ENCODE results near the gene SLC44A5.

Gene SLC44A5

DNA sequence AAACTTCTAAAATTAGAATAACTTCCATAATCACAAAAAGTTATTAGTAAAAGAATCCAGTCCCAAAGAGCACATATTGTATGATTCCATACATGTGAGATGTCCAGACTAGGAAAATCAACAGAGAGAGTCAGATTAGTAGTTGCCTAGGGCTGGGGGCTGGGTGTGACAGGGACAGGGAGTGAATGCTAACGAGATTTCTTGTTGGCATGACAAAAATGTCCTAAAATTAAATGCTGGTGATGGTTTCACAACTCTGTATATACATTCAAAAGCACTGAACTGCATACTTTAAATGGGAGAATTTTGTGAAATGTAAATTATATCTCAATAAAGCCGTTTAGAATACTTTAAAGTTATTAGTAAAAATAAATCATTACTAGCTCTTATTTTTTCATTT is 92.2 kb downstream of the SLC44A5 start:
- TF ChIP-seq, protein P1, sequence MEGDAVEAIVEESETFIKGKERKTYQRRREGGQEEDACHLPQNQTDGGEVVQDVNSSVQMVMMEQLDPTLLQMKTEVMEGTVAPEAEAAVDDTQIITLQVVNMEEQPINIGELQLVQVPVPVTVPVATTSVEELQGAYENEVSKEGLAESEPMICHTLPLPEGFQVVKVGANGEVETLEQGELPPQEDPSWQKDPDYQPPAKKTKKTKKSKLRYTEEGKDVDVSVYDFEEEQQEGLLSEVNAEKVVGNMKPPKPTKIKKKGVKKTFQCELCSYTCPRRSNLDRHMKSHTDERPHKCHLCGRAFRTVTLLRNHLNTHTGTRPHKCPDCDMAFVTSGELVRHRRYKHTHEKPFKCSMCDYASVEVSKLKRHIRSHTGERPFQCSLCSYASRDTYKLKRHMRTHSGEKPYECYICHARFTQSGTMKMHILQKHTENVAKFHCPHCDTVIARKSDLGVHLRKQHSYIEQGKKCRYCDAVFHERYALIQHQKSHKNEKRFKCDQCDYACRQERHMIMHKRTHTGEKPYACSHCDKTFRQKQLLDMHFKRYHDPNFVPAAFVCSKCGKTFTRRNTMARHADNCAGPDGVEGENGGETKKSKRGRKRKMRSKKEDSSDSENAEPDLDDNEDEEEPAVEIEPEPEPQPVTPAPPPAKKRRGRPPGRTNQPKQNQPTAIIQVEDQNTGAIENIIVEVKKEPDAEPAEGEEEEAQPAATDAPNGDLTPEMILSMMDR (IDR thresholded peaks at IDR 0.05; ENCODE audit: low read depth, low read length) = no peak
- no peak for DNase-seq (ENCODE audit: low read depth in 2 of 2)
- H3K4me3 ChIP-seq (replicated peaks in 1 of 2; ENCODE audit: low read depth in 2 of 2, low read length in 2 of 2) = no peak overlapping the region

DNA sequence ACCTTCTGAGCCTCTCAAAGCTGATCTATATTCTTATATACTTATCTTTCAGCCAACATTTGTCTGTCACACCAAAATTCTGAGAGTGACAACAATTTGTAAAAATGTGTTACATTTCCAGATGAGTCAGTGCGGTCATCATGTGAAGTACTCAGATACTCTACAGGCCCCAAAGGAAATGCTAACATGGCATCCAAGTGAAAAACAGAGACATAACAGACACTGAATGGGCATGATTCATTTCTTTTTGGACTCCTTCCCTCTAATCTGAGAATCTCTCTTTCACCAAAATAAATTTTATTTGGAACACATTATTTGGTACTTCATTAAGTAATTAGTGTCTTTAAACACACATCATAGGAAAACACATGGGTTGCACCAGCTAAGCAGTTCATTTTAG is 96.6 kb downstream of the SLC44A5 start:
- no peak overlapping the region for H3K4me3 ChIP-seq (replicated peaks in 1 of 2; ENCODE audit: low read depth in 2 of 2, low read length in 2 of 2)
- TF ChIP-seq, protein P1 (IDR thresholded peaks at IDR 0.05; ENCODE audit: low read depth, low read length) = no peak
- DNase-seq (ENCODE audit: low read depth in 2 of 2) = peak; percentile 5 to 21

DNA sequence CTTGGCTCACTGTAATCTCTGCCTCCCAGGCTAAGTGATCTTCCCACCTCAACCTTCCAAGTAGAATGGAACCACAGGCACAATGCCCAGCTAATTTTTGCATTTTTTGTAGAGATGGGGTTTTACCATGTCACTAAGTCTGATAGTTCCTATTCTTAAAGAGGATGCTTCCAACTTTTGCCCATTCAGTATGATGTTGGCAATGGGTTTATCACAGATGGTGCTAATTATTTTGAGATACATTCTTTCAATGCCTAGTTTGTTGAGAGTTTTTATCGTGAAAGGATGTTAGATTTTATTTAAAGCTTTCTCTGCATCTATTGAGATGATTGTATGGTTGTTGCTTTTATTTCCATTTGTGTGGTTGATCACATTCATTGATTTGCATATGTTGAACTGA is 103.9 kb downstream of the SLC44A5 start:
- H3K4me3 ChIP-seq (replicated peaks in 1 of 2; ENCODE audit: low read depth in 2 of 2, low read length in 2 of 2) = no peak overlapping the region

DNA sequence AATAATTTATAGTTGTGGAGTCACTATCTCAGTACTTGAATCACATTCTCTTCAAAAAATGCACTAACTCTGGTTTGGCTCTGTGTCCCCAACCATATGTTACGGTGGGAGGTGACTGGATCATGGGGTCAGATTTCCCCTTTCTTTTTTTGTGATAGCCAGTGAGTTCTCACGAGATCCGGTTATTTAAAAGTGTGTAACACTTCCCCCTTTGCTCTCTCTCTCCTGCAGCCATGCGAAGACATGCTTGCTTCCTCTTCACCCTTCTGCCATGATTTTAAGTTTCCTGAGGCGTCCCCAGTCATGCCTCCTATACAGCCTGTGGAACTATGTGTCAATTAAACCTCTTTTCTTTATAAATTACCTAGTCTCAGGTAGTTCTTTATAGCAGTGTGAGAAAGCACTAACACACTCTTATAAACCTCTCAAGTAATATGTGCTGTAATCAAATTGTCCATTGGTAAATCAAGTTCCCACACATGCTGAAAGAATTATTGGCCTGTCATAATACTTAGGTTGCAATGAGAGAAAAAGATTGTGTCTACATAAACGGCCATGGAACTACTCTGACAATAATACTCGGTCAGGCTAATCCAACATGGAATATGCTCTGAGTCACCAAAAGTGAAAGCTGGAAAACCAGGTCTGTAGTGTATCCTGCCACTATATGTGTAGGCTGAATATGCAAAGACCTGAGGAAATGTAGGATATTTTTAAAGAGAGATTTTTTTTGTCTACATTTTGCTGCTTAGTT is 107.5 kb downstream of the SLC44A5 start:
- H3K4me3 ChIP-seq (replicated peaks in 1 of 2; ENCODE audit: low read depth in 2 of 2, low read length in 2 of 2) = no peak overlapping the region
- TF ChIP-seq, protein P1 (IDR thresholded peaks at IDR 0.05; ENCODE audit: low read depth, low read length) = no peak
- DNase-seq (ENCODE audit: low read depth in 2 of 2) = no peak

More for the DNA sequence above, 103.9 kb downstream of the SLC44A5 start:
- DNase-seq (ENCODE audit: low read depth in 2 of 2) = no peak
- TF ChIP-seq, protein P1 (IDR thresholded peaks at IDR 0.05; ENCODE audit: low read depth, low read length) = no peak

DNA sequence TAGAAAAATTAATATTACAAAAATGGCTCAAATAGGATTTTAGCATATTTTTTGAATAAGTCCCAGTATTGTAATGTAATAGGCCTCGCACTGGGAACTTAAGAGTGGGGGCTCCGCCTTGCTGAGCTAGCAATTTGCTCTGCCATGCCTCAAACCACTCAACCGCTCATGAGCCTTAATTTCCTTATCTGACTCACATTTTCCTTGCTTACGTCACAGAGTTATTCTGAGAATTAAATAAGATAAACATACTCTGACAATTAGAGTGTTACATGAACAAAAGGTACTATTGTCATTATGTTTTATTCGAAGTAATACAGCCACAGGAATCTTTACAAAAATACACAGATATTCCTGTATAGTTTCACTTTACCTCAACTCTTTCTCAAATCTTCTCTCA is 108.1 kb downstream of the SLC44A5 start:
- peak; percentile 35 to 47 for DNase-seq (ENCODE audit: low read depth in 2 of 2)
- no peak overlapping the region for H3K4me3 ChIP-seq (replicated peaks in 1 of 2; ENCODE audit: low read depth in 2 of 2, low read length in 2 of 2)
- TF ChIP-seq, protein P1 (IDR thresholded peaks at IDR 0.05; ENCODE audit: low read depth, low read length) = no peak

DNA sequence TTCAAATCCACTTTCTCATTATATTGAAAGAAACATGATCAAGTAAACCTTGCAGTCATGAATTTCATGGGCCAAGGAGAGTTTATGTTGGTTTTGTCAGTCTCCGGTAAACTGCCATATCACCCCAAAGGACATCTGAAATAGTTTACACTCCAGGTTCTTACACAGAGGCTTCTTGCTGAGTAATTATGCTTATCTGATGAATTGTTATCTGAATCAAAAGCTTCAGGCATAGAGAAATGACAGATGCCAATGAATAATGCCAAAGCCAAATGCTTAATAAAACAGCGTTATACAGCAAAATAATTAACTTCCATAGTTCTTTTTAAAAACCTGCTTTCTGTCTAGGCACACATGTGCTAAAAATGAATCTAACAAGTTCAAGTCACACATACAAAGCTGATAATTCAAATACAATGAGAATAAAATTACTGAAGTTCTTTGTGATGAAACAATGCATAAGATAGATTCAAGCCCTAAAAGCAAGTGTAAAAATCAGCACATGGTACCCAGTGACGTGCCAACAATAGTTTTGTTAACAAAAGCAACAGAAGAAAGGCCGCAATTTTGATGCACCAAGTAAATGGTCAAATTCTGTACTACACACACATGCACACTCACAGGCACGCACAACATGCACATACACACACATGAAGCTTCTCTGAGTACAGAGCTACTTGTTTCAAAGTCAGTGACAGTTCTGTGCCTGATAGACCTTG is 109.2 kb downstream of the SLC44A5 start:
- no peak overlapping the region for H3K4me3 ChIP-seq (replicated peaks in 1 of 2; ENCODE audit: low read depth in 2 of 2, low read length in 2 of 2)
- no peak for DNase-seq (ENCODE audit: low read depth in 2 of 2)
- TF ChIP-seq, protein P1 (IDR thresholded peaks at IDR 0.05; ENCODE audit: low read depth, low read length) = no peak
